Measurements from ENCODE around the gene MED12L. TPM values are rescaled to one million over a fixed set of nuclear protein-coding genes. Genes with fewer than 3 reads are reported as not detected.
"Not testable (repeated sequence)": the region's sequence is repeated elsewhere in the genome, so short reads cannot be mapped to it uniquely, and the experiment has no call there.

The MED12L gene
- polyA plus RNA-seq, 3 donors = 1.6 to 2.2 (median 2.1) TPM

DNA sequence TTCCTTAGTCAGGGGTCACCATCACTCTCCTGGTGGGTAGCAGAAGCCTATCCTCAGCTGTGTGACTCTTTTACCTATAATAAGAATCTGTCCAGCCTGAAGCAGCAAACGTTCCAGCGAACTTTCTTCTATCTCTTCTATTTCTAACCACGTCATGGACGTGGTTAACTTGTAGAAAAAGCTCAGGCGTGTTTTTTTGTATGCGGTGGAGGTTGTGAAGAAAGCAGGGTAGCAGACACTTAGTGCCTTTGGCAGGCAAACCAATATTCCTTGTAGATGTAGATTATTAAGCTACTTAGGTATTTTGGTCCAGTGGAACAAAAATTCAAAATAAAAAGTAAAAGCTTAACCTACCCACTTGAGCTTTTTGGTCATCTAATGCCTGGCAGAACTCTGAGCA is 149.4 kb downstream of the MED12L start:
- DNase-seq (ENCODE audit: low read depth in 3 of 3, low spot score in 2 of 3) = no peak

DNA sequence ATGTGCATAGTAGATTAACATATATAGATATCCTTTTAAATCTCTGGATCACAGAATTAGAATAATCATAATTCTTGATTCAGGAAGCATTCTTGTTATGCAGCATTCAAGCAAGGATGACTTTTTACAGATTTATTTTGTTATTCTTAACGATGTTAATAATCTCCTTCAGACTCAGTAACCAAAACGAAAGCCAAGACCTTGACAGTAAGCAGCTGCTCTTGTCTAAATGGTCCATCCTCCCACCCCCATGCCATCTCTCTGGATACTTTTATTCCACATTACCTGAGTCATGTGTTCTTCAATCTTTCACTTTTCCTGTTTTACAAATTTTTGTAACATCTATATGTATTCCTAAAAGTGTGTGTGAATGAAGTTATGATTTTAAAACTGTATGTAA is 150.9 kb downstream of the MED12L start:
- DNase-seq (ENCODE audit: low read depth in 3 of 3, low spot score in 2 of 3) = no peak

DNA sequence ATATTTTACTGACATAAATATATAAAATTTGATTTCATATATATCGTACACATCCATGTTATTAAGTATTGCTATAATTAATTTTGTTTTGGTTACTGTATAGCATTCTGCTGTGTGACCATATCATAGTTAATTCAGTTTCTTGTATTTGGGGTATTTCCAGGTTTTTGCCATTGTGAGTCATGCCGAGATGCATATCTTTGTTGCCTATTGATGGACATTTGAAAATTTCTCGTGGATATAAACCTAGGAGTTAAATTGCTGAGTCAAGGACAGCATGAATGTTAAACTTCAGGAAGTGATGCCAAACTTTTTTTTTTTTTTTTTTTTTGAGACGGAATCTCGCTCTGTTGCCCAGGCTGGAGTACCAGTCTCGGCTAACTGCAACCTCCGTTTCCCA is 151.3 kb downstream of the MED12L start:
- no peak for DNase-seq (ENCODE audit: low read depth in 3 of 3, low spot score in 2 of 3)

DNA sequence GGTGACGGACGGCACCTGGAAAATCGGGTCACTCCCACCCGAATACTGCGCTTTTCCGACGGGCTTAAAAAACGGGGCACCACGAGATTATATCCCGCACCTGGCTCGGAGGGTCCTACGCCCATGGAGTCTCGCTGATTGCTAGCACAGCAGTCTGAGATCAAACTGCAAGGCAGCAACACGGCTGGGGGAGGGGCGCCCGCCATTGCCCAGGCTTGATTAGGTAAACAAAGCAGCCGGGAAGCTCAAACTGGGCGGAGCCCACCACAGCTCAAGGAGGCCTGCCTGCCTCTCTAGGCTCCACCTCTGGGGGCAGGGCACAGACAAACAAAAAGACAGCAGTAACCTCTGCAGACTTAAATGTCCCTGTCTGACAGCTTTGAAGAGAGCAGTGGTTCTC is 156.5 kb downstream of the MED12L start:
- DNase-seq (ENCODE audit: low read depth in 3 of 3, low spot score in 2 of 3) = not testable (repeated sequence)

DNA sequence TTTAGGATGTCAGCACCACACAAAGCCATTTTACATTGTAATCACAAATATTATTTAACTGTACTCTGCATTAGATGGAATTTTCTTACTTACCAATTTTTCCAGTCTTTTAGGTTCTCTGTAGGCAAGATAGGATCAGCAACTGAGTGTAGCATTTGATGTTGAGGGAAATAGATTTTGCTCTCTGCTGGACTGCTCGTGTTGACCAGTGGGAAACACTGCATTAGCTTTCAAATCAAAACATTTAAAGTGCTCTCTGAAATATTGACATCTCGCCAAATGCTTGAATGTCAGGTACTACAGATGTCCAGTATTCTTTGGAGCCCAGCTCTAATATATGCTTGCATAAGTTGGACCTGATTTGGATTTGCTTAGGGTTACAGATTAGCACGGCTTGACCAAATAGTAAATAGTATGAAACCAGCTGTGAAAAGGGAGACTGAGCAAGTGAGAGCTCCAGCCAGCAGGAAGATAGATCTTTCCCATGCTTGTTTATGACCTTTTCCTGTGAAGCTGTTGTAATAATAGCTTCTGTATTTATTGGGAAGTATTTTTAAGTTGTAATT is 163.4 kb downstream of the MED12L start:
- DNase-seq (ENCODE audit: low read depth in 3 of 3, low spot score in 2 of 3) = no peak

DNA sequence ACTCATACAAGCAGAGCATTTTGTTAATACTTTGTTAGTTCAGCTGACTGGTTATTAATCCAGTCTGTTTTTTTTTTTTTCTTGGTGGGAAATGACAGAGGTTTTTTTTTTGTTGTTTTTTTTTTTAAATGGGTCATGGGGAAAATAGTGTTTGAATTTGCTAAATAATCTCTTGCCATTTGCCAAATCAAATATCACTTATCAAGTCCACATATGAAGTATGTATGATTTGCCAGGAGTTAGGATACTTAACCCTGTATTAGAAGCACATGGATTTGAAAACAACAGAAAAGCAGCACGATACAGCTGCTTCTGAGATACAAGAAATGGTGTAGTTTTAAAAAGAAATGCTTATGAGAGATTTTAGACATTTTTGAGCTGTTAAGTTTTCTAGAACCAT is 171.3 kb downstream of the MED12L start:
- no peak for DNase-seq (ENCODE audit: low read depth in 3 of 3, low spot score in 2 of 3)

DNA sequence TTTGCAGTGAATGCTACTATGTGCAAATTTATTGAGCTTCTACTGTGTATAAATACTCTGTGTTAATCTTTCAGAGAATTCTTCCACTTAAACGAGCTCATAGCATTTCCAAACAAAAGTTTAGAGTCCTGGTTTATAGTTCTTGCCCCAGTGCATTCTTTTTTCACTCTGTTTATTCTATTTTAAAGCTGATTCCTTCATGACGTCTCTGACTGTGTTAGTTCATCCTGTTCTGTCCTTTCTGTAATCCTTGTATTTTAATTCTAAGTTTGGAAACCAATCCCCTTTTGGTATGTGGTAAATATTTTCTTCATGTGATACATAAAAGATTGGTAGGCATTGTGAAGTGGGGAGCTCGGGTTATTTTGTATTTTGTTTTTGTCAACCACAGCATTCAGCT is 174.2 kb downstream of the MED12L start:
- DNase-seq (ENCODE audit: low read depth in 3 of 3, low spot score in 2 of 3) = no peak

DNA sequence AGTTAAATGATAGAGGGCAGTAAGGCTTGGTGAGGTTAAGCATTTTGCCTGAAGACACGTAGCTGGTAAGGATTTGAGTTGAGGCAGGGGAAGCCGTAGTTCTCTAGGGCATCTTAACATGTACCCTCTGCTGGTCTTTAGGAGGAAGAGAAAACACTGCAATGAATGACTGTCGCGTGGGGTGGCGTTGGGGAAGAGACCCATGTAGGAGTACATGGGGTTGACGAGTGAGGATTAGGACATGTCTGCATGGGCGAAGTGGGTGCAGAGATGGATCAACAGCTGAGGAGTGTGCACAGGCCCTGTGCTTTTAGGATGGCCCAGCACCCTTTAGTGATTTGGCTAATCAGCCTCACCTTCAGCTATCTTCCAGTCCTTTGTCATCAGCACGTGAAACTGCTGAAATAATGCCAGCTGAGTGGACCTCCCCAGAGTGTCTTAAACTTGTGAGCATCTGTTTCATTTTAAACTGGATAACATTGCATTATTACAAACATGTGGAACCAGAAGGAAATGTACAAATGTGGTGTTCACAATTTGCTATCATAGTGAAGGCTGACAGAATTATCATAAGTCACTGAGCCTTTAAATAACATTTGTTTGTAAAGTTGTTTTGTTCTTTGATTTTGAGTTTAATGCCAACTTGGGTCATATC is 177.5 kb downstream of the MED12L start:
- no peak for DNase-seq (ENCODE audit: low read depth in 3 of 3, low spot score in 2 of 3)

DNA sequence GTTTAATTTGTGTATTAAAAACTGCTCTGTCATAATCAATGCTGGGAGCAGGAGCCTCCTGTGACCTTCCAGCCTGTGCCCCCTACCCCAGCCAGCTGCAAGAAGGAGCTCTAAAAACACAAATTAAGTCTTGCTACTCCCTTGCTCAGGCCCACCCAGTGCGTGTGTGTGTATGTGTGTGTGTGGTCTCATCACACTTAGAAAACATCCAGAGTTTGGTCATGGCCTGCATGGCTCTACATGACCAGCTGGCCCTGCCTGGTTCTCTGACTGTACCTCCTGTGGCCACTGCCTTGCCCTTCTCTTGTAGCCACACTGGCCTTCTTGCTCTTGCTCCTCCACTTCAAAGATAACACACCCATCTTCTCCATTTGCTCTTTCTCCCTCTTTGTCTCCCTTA is 179.1 kb downstream of the MED12L start:
- DNase-seq (ENCODE audit: low read depth in 3 of 3, low spot score in 2 of 3) = no peak

DNA sequence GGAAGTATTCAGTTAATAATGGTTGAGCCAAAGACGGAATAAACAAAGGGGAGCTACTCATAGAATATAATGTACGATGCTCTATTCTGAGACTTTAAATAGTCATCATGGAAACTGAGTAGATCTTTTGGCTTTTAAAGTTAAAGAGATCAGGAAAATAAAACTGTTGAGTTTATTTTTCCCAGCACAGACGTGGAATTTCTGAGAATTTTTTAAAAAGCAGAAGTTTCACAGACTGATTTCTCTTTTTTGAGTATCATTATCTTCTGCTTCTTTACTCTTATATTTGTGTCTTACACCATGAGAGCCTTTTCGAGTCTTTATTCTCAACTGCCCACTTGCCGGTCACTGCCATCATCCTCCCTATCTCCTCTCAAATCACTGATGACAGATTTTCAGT is 179.7 kb downstream of the MED12L start:
- DNase-seq (ENCODE audit: low read depth in 3 of 3, low spot score in 2 of 3) = no peak

DNA sequence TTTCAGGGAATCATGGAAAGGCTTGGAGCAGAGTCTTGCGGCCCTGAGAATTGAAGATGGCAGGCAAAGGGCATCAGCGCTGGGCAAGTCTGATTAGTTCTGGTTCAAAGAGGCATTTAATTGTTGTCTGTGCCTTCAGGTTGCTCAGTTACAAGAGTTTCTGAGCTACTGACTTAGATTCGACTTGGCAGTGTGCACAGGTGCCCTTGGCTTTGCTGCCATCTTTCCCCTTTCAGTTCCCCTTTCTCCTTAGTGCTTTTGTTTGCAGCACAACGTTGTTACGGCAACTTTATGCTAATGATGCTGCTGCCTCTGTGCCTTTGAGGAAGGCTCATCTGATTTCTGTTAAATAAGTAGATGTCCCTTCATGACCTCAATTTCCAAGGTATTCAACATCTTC is 180.4 kb downstream of the MED12L start:
- DNase-seq (ENCODE audit: low read depth in 3 of 3, low spot score in 2 of 3) = no peak

DNA sequence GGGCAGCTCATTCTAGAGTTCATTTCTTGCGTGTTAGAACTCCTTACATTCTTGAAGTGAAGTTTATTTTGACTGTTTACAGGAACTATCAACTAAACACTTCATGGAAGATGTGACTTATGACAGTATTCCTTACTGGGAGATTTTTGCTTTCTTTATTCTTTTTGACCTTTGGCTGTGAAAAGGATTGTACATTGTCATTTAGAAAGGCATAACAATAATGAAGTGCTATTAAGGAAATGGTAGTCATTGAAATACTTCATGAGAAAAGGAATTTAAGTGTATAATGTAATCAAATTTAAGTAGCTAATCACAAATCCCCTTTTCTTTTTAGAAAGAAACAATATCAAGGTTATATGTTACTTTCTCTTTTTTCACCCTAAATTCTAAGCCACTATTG is 181.6 kb downstream of the MED12L start:
- DNase-seq (ENCODE audit: low read depth in 3 of 3, low spot score in 2 of 3) = no peak

DNA sequence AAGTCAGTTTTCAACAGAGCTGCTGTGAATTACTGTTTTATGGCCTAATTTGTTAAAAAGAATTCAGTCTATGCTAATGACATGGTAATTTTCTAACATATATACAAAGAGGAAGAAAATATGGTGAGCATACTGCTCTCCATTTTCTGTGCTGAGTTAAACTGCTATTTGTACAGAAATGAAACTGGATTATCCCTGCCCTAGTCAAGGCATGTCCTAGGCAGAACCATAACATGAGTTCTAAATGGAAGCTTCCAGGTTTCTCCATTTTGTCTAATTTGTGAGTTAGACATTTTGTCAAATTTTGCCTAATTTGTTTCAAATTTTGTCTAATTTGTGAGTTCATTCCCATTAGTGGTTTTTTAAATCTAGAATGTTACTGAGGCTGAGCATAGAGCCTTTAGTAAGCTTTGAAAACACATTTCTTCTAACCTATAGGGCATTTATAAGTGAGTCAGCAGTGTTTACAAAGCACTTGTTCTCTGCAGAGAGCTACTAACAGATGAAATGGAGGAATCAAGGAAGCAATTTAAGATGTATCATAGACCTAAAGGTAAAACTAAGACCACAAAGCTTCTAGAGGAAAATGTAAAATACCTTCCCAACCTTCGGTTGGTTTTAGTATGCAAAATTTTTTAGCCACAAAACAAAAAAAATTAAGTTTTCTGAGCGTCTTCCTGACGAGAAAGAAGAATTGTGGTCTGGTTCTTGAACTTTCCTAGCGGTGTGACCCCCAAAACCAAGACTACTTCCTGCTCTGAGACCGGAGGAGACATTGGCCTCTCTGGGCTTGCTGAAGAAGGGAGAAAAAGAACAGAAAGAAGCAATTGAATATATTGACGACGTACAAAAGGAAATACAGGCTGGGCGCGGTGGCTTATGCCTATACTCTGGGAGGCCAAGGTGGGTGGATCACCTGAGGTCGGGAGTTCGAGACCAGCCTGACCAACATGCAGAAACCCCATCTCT is 183.1 kb downstream of the MED12L start:
- DNase-seq (ENCODE audit: low read depth in 3 of 3, low spot score in 2 of 3) = no peak

DNA sequence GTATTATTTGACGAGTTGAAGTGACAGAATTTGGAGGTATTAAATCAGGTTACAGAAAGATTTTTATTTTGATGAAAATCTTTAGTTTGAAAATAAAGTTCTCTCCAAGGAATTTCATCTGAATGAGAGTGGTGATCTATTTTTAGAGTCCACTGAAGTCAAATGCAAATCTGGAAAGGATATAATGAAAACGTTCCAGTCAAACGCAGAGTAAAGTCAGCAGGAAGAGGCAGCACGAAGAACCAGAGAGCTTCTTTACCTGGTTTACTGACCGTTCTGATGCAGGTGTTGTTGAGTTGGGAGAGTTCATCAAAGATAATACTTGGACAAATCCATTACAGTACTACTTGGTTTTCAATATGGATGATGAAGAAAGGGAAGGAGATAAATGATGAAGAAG is 184.2 kb downstream of the MED12L start:
- no peak for DNase-seq (ENCODE audit: low read depth in 3 of 3, low spot score in 2 of 3)

DNA sequence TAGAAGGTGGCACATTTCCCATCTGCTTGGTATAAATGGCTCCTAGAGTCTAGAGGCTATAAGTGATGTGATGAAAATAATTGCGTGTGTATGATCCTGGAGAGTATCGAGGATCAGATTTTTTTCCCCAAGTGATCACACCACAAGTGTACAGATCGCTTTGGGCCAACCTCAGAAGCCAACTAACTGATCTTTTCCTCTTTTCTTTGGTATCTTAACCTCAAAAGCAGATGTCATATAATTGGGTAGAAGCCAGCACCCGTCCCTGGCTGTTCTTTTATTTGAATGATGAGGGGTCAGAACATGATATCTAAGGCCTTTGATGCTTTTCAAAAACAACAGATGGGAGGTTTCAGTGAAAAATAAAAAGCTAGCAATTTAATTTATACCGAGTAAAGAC is 189.6 kb downstream of the MED12L start:
- DNase-seq (ENCODE audit: low read depth in 3 of 3, low spot score in 2 of 3) = no peak

DNA sequence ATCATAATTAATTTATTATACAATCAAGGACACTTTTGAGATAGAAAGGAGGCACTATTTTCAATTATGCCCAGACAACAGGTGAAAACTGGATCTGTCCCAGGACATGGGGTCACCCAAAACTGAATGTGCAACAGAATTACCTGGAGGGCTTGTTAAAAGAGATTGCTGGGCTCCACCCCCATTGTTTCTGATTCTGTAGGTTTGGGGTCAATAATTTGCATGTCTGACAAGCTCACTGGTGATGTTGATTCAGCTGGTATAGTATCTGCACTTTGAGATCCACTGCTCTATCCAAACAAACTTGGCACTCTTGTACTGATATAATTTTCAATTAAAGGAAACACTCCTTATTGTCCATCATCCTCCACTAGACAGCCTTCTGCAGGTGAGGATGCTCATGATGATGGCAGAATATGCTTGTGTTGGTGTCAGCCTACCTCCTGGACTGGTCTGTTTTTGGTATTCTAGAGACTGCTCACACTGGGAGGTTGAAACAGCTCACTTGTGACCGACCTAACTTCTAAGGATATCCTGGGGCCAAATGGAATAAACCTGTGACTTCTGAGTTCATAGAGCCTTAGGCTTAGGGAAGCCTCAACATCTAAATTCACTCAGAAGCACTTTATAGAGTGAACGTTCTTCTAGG is 190.7 kb downstream of the MED12L start:
- no peak for DNase-seq (ENCODE audit: low read depth in 3 of 3, low spot score in 2 of 3)

DNA sequence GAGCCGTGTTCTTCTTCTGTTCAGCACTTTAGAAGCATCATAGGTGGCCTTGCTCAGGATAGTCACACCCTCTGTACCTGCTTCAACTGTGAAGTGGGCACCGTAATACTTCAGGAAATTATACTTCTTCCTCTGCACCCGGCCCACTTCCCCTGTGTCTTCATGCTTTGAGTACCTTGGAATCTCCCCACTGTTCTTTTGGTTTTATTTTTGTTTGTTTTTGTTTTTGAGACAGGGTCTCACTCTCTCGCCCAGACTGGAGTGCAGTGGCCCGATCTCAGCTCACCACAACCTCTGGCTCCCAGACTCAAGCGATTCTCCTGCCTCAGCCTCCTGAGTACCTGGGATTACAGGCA is 191.2 kb downstream of the MED12L start:
- DNase-seq (ENCODE audit: low read depth in 3 of 3, low spot score in 2 of 3) = no peak

DNA sequence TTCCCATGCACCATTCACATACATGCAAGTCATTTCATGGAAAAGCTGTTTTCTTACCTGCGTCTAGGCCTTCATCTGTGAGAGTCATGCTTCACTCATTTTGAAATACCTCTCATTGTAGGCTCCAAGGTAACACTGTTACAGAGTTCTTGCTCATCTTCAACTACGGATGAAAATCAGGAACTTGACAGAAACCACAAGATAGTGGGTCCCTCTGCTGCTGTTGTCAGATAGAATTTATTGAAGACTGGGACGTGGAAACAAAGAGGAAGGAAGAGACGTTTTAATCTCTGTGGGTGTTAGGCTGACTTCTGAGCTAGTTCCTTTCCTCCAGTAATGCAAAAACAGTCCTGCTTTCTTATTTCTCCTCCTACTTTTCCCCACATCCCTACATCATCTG is 192.8 kb downstream of the MED12L start, which contains the start of gene P2RY14:
P2RY14 (minus strand) TSS at position 313 of the 400 bp plus-strand sequence. CDS start 64,226 bp downstream, outside the sequence.
- no peak for DNase-seq (ENCODE audit: low read depth in 3 of 3, low spot score in 2 of 3)

DNA sequence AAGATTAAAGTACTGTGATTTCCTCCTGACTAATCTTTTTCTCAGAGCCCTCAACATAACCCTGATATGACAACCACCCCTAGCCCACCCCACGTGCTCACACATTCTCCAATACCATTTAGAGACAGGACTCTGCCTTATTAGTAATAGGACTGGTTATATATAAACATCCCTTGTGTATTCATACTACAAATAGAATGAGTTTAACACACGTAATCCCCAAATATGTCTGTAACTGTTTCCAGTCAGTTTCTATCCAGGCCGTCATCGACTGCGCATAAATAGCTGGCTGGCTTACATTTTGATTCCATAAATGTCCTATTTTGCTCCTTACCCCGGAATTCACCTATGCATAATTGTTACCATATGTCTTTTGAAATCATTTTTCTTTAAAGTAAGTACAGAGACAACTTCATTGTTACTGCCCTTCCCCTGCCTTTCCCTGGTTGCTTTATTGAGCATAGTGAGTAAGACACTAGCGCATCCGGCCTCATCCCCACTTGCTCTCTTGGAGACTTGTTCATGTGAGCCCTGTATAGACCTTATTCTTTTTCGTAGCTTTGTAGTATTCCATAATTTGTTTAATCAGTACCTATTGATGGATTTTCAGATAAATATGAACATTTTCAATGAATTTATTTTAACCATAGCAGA is 196.3 kb downstream of the MED12L start:
- no peak for DNase-seq (ENCODE audit: low read depth in 3 of 3, low spot score in 2 of 3)

DNA sequence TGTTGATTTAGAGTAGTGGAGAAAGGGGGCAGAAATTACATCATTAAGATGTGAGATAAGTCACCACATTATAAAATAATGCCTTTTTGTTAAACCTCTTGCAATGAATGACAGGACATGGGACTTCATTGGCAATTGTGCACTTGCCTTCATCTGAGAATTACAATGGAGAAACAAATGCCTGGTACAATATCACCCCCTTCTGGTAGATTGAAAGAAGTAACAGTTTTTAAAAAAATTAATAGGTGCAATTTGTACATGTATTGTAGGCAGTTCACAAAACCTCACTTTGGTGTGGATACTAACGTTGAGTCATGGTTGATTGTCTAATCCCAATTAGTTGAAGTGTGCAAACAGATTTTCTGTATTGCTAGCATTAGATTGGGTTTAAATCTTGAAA is 197.5 kb downstream of the MED12L start:
- DNase-seq (ENCODE audit: low read depth in 3 of 3, low spot score in 2 of 3) = peak; percentile 21 to 38 (median 29)

DNA sequence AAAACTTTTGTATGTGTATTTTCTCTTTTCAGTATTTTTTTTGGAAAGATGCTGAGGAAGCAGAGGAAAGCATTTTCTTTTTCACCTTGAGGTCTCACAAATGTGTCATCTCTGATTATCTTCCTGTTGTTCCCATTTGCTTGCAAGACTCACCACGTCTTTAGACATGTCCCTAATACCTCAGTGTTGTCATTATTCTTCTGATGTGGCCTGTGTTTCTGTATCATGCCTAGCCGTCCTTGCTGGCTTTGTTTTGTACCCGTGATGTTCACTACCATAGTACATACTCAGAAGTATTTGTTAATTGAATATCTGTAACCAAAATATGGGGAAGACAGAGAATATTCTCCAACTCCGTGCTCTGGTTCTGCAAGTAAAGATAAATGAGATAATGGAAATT is 197.9 kb downstream of the MED12L start:
- DNase-seq (ENCODE audit: low read depth in 3 of 3, low spot score in 2 of 3) = no peak

Measured in right renal cortex interstitium (tissue), 3 donors.